GM23338 (cell line): ENCODE results near the gene POC1B. TPM values are rescaled to one million over a fixed set of nuclear protein-coding genes. Genes with fewer than 3 reads are reported as not detected.

ENCODE experiments used
- ATAC-seq: fragments of 200-7000 bp; cut with Tn5 transposase; 3 replicates; pipeline ENCODE4 v1.9.1; 2020
- DNase-seq: peaks from one replicate; pipeline ENCODE4 v3.0.0-alpha.2; 2015; ENCODE audit warnings: low spot score
- H2AFZ ChIP-seq: fragments of 200-600 bp; sonication (generic); 2 replicates; pipeline ENCODE4 v1.8.0; 2016; ENCODE audit warnings: antibody characterized with exemption, mild to moderate bottlenecking, moderate library complexity
- H3F3A ChIP-seq: fragments of 200-600 bp; sonication (generic); replicated peaks from 2 replicates; pipeline ENCODE4 v1.8.0; 2017; ENCODE audit warnings: antibody characterized with exemption, mixed run types, low read depth
- H3K27ac ChIP-seq: fragments of 200-600 bp; sonication (generic); 2 replicates; pipeline ENCODE4 v1.6.1; 2016; ENCODE audit warnings: low read depth
- H3K27me3 ChIP-seq: fragments of 200-600 bp; sonication (generic); 2 replicates; pipeline ENCODE4 v1.8.0; 2016; ENCODE audit warnings: mild to moderate bottlenecking, mixed run types, moderate library complexity; ENCODE audit not compliant: insufficient read depth
- H3K36me3 ChIP-seq: fragments of 200-600 bp; sonication (generic); 2 replicates; pipeline ENCODE4 v1.8.0; 2016; ENCODE audit warnings: mild to moderate bottlenecking; ENCODE audit not compliant: insufficient read depth
- H3K4me1 ChIP-seq: fragments of 200-600 bp; sonication (generic); 2 replicates; pipeline ENCODE4 v1.8.0; 2016; ENCODE audit warnings: mild to moderate bottlenecking, moderate library complexity; ENCODE audit not compliant: insufficient read depth
- H3K4me2 ChIP-seq: fragments of 200-600 bp; sonication (generic); 2 replicates; pipeline ENCODE4 v1.7.1; 2017; ENCODE audit warnings: mixed run types
- H3K4me3 ChIP-seq: fragments of 200-600 bp; sonication (generic); 2 replicates; pipeline ENCODE4 v1.6.1; 2016; ENCODE audit warnings: mixed run types
- H3K79me2 ChIP-seq: fragments of 200-600 bp; sonication (generic); replicated peaks from 2 replicates; pipeline ENCODE4 v1.8.0; 2017; ENCODE audit warnings: mild to moderate bottlenecking; ENCODE audit not compliant: insufficient read depth
- H3K9me2 ChIP-seq: fragments of 200-600 bp; sonication (generic); 2 replicates; pipeline ENCODE4 v1.8.0; 2017; ENCODE audit not compliant: insufficient read depth
- H4K20me1 ChIP-seq: fragments of 200-600 bp; sonication (generic); replicated peaks from 2 replicates; pipeline ENCODE4 v1.8.0; 2017; ENCODE audit warnings: mild to moderate bottlenecking; ENCODE audit not compliant: insufficient read depth
- H3K27ac Mint-ChIP-seq: 2 replicates; pipeline ENCODE4 v1.8.0; 2020; ENCODE audit warnings: inconsistent platforms, mild to moderate bottlenecking, moderate library complexity, mixed read lengths
- H3K27me3 Mint-ChIP-seq: 3 replicates; pipeline ENCODE4 v1.8.0; 2022; ENCODE audit warnings: low read depth, mild to moderate bottlenecking, moderate library complexity, mixed read lengths, inconsistent platforms; ENCODE audit not compliant: insufficient read depth, poor library complexity
- H3K36me3 Mint-ChIP-seq: 3 replicates; pipeline ENCODE4 v1.8.0; 2021; ENCODE audit warnings: low read depth, mild to moderate bottlenecking, inconsistent platforms, moderate library complexity, mixed read lengths
- H3K4me1 Mint-ChIP-seq: 3 replicates; pipeline ENCODE4 v1.8.0; 2020; ENCODE audit warnings: mild to moderate bottlenecking, inconsistent platforms, mixed read lengths
- H3K4me3 Mint-ChIP-seq: 3 replicates; pipeline ENCODE4 v1.8.0; 2021; ENCODE audit warnings: moderate library complexity, mild to moderate bottlenecking, inconsistent platforms, mixed read lengths
- H3K9me3 Mint-ChIP-seq: 3 replicates; pipeline ENCODE4 v1.8.0; 2020; ENCODE audit warnings: moderate library complexity, mild to moderate bottlenecking, inconsistent platforms, mixed read lengths
- CREB1 ChIP-seq: fragments of 250-450 bp; sonication (Bioruptor Pico); IDR thresholded peaks from 2 replicates; pipeline ENCODE4 v1.5.0; 2020; ENCODE audit warnings: low read depth, mild to moderate bottlenecking, moderate library complexity
- EZH2 ChIP-seq: fragments of 200-600 bp; sonication (generic); IDR thresholded peaks from one replicate; pipeline ENCODE4 v1.8.0; 2017; ENCODE audit warnings: antibody characterized with exemption, mild to moderate bottlenecking, low read depth; ENCODE audit not compliant: unreplicated experiment
- EZH2phosphoT487 ChIP-seq: fragments of 200-600 bp; sonication (generic); IDR thresholded peaks from one replicate; pipeline ENCODE4 v1.8.1; 2018; ENCODE audit warnings: antibody characterized with exemption; ENCODE audit not compliant: unreplicated experiment
- NANOG ChIP-seq: IDR thresholded peaks from 2 replicates; pipeline ENCODE4 v1.6.1; 2016; ENCODE audit warnings: antibody characterized with exemption, borderline replicate concordance
- POLR2AphosphoS5 ChIP-seq: IDR thresholded peaks from 2 replicates; pipeline ENCODE4 v1.6.1; 2016; ENCODE audit warnings: antibody characterized with exemption, low read depth
- REST ChIP-seq: IDR thresholded peaks from one replicate; pipeline ENCODE4 v1.6.1; 2018; ENCODE audit warnings: antibody characterized with exemption; ENCODE audit not compliant: unreplicated experiment
- STAT1 ChIP-seq: IDR thresholded peaks from one replicate; pipeline ENCODE4 v1.6.1; 2016; ENCODE audit warnings: antibody characterized with exemption; ENCODE audit not compliant: unreplicated experiment
- ZNF114 ChIP-seq: fragments of 250-450 bp; sonication (Bioruptor Pico); IDR thresholded peaks from 2 replicates; pipeline ENCODE4 v1.5.0; 2020; ENCODE audit warnings: mild to moderate bottlenecking, moderate library complexity
- ZNF331 ChIP-seq: fragments of 250-450 bp; sonication (Bioruptor Pico); IDR thresholded peaks from 2 replicates; pipeline ENCODE4 v1.5.0; 2020; ENCODE audit warnings: low read depth, mild to moderate bottlenecking, moderate library complexity
- polyA plus RNA-seq: library from polyadenylated mRNA; unstranded; fragments of >200 nt; fragmentation: Nextera tagmentation; extraction: Ambion mirVana; gene quantifications from 2 replicates; pipeline ENCODE4 v1.2.1, GENCODE V29; 2016
- total RNA-seq: library from RNA; depleted of rRNA; stranded (reverse); fragments of >200 nt; shearing (Covaris generic); gene quantifications from 2 replicates; pipeline ENCODE4 v1.2.3, GENCODE V29; 2014

Gene POC1B
- total and polyA plus RNA-seq, 2 experiments from 2014 or later: 11.8 to 17.5 TPM

- Histone ChIP-seq H3K79me2 (no peaks in the 10 kb centered on the region), H4K20me1 (no peaks in the 10 kb centered on the region), H3K4me3 (no peak overlapping the region), H3K9me2 (no peaks in the 10 kb centered on the region), H2AFZ (no peak overlapping the region), H3K36me3 (no peaks in the 10 kb centered on the region; the same call in 1 of the 2 replicates), H3K27ac (no peak overlapping the region), H3K4me2 (no peak overlapping the region), H3F3A (no peaks in the 10 kb centered on the region), H3K4me1 (peaks cover 31% of the 10 kb centered on the region), H3K27me3 (no peaks in the 10 kb centered on the region)
- DNase-seq: no peak
- TF ChIP-seq STAT1 (no peak), EZH2 (no peak), POLR2AphosphoS5 (no peak), ZNF331 (CRISPR knock-in tag) (no peak), NANOG (no peak), ZNF114 (CRISPR knock-in tag) (no peak), CREB1 (CRISPR knock-in tag) (no peak)
- Mint-ChIP-seq H3K4me1 (peaks cover 52% of the 10 kb centered on the region), H3K27ac (no peak overlapping the region), H3K9me3 (peaks cover 18% of the 10 kb centered on the region), H3K27me3 (peaks cover 3% of the 10 kb centered on the region), H3K4me3 (no peak overlapping the region), H3K36me3 (peaks cover 13% of the 10 kb centered on the region; the same call in 2 of the 3 replicates)
- ATAC-seq: no peak
Observed at GRCh38 chr12:89448951-89449371, 76.9 kb downstream of the POC1B start.

- ATAC-seq (no peak), DNase-seq (no peak)
- H3K36me3 Mint-ChIP-seq: peaks cover 16% of the 10 kb centered on the region; the same call in 2 of the 3 replicates
- Histone ChIP-seq H4K20me1 (no peaks in the 10 kb centered on the region), H3K9me2 (no peaks in the 10 kb centered on the region), H3K27ac (no peak overlapping the region), H2AFZ (no peak overlapping the region), H3K4me3 (no peak overlapping the region), H3K79me2 (no peaks in the 10 kb centered on the region), H3F3A (no peaks in the 10 kb centered on the region), H3K27me3 (no peaks in the 10 kb centered on the region), H3K4me2 (no peak overlapping the region), H3K36me3 (no peaks in the 10 kb centered on the region; the same call in 1 of the 2 replicates), H3K4me1 (peaks cover 31% of the 10 kb centered on the region)
- peaks cover 47% of the 10 kb centered on the region for H3K4me1 Mint-ChIP-seq
- no peak overlapping the region for H3K4me3 Mint-ChIP-seq
- peaks cover 3% of the 10 kb centered on the region for H3K27me3 Mint-ChIP-seq
- H3K27ac Mint-ChIP-seq: no peak overlapping the region
- H3K9me3 Mint-ChIP-seq: peaks cover 21% of the 10 kb centered on the region
- no peak for TF ChIP-seq EZH2phosphoT487
- no peak for TF ChIP-seq NANOG
- TF ChIP-seq REST: no peak
- no peak for TF ChIP-seq STAT1
Observed at GRCh38 chr12:89448526-89448925, 77.3 kb downstream of the POC1B start.
